Prostate gland (tissue), 2 donors: ENCODE results near the gene ANXA9.

Experiments
- POLR2A ChIP-seq: fragments of 450-650 bp; IDR thresholded peaks from one replicate; pipeline ENCODE4 v1.6.1; 2016; ENCODE audit warnings: antibody characterized with exemption, mild to moderate bottlenecking
- TF ChIP-seq, protein P1 (sequence below), 4 experiments: fragments of 200-600 bp in 2 of 4; fragments of 450-650 bp in 2 of 4; sonication (generic) in 2 of 4; IDR thresholded peaks; 1 replicate in 3 of 4; 2 replicates in 1 of 4; pipeline ENCODE4 v1.5.1; 2016 to 2019; ENCODE audit warnings: antibody characterized with exemption in 4 of 4, mild to moderate bottlenecking in 2 of 4, moderate library complexity in 2 of 4

DNA sequence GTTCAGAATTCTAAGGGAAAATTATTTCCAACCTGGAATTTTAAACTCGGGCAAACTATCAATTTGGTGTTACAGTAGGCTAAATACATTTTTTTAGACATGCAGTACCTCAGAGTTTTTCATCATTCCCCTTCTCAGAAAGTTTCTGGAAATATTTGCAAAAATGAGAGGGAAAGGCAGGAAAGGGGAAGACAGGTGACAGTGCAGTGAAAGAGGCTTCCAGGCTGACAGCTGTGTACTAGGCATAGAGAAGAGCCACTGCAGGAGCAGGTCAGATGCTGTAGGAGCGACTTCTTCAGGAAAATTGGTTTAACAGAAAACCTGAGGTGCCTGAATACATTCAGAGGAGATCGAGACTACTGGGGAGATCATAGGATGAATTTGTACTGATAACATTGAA, 27.4 kb upstream of the ANXA9 start:
- TF ChIP-seq, protein P1, sequence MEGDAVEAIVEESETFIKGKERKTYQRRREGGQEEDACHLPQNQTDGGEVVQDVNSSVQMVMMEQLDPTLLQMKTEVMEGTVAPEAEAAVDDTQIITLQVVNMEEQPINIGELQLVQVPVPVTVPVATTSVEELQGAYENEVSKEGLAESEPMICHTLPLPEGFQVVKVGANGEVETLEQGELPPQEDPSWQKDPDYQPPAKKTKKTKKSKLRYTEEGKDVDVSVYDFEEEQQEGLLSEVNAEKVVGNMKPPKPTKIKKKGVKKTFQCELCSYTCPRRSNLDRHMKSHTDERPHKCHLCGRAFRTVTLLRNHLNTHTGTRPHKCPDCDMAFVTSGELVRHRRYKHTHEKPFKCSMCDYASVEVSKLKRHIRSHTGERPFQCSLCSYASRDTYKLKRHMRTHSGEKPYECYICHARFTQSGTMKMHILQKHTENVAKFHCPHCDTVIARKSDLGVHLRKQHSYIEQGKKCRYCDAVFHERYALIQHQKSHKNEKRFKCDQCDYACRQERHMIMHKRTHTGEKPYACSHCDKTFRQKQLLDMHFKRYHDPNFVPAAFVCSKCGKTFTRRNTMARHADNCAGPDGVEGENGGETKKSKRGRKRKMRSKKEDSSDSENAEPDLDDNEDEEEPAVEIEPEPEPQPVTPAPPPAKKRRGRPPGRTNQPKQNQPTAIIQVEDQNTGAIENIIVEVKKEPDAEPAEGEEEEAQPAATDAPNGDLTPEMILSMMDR (IDR thresholded peaks at IDR 0.05) = no peak
- no peak for TF ChIP-seq POLR2A
